Muscle layer of colon (tissue), 2 donors: ENCODE results near the gene LUM.
"Not testable (repeated sequence)": the region's sequence is repeated elsewhere in the genome, so short reads cannot be mapped to it uniquely, and the experiment has no call there.

ENCODE experiments used
- H3K27ac ChIP-seq: one replicate; pipeline ENCODE4 v1.7.0; 2013; ENCODE audit warnings: low read depth, mild to moderate bottlenecking, low read length, moderate library complexity
- H3K27me3 ChIP-seq, 2 donors: one replicate each; pipeline ENCODE4 v1.7.0; 2013; ENCODE audit warnings: low read length in 2 of 2, mild to moderate bottlenecking in 2 of 2; ENCODE audit not compliant: insufficient read depth in 2 of 2, control insufficient read depth in 1 of 2
- H3K36me3 ChIP-seq: one replicate; pipeline ENCODE4 v1.7.0; 2013; ENCODE audit warnings: mild to moderate bottlenecking, low read length; ENCODE audit not compliant: insufficient read depth
- H3K4me1 ChIP-seq: one replicate; pipeline ENCODE4 v1.7.0; 2013; ENCODE audit warnings: mild to moderate bottlenecking, low read length; ENCODE audit not compliant: insufficient read depth
- H3K4me3 ChIP-seq, 2 donors: one replicate each; pipeline ENCODE4 v1.7.0; 2013; ENCODE audit warnings: low read length in 2 of 2, low read depth in 1 of 2, mild to moderate bottlenecking in 1 of 2, moderate library complexity in 1 of 2
- H3K9ac ChIP-seq: one replicate; pipeline ENCODE4 v1.7.0; 2013; ENCODE audit warnings: low read length
- H3K9me3 ChIP-seq: one replicate; pipeline ENCODE4 v1.7.0; 2013; ENCODE audit warnings: mild to moderate bottlenecking, low read length
- donor health status: abdominal sarcoma.
- donor health status: Adenocarcinoma of cecum.

Gene LUM

GRCh38 chr12:91094957-91095356 lies 16.3 kb downstream of the LUM start:
- no peak overlapping the region for H3K27ac ChIP-seq
- no peaks in the 10 kb centered on the region for H3K36me3 ChIP-seq
- H3K9me3 ChIP-seq: no peaks in the 10 kb centered on the region
- H3K9ac ChIP-seq: no peak overlapping the region
- H3K27me3 ChIP-seq: no peaks in the 10 kb centered on the region
- H3K4me3 ChIP-seq: no peak overlapping the region
- peaks cover 6% of the 10 kb centered on the region for H3K4me1 ChIP-seq

- H3K9me3 ChIP-seq: no peaks in the 10 kb centered on the region
- no peaks in the 10 kb centered on the region for H3K27me3 ChIP-seq
- no peaks in the 10 kb centered on the region for H3K36me3 ChIP-seq
- no peak overlapping the region for H3K4me3 ChIP-seq
- no peak overlapping the region for H3K9ac ChIP-seq
- peaks cover 4% of the 10 kb centered on the region for H3K4me1 ChIP-seq
- H3K27ac ChIP-seq: no peak overlapping the region
Measured at GRCh38 chr12:91094032-91094662, 17.1 kb downstream of the LUM start.

- Histone ChIP-seq H3K27me3 (no peaks in the 10 kb centered on the region), H3K4me3 (no peak overlapping the region)
Measured at GRCh38 chr12:91093341-91093740, 18.0 kb downstream of the LUM start.

GRCh38 chr12:91091916-91092715 lies 19.2 kb downstream of the LUM start:
- Histone ChIP-seq H3K9ac (no peak overlapping the region), H3K9me3 (no peaks in the 10 kb centered on the region), H3K27me3 (no peaks in the 10 kb centered on the region), H3K4me3 (no peak overlapping the region), H3K4me1 (no peaks in the 10 kb centered on the region), H3K36me3 (no peaks in the 10 kb centered on the region), H3K27ac (no peak overlapping the region)

More at GRCh38 chr12:91093341-91093740, 18.0 kb downstream of the LUM start:
- H3K36me3 ChIP-seq: no peaks in the 10 kb centered on the region
- no peak overlapping the region for H3K9ac ChIP-seq
- H3K27ac ChIP-seq: no peak overlapping the region
- H3K9me3 ChIP-seq: no peaks in the 10 kb centered on the region
- no peaks in the 10 kb centered on the region for H3K4me1 ChIP-seq

- H3K36me3 ChIP-seq, H3K4me3 ChIP-seq, H3K27ac ChIP-seq, H3K27me3 ChIP-seq, H3K9ac ChIP-seq, H3K9me3 ChIP-seq, H3K4me1 ChIP-seq: not testable (repeated sequence)
Measured at GRCh38 chr12:91089953-91090352, 21.3 kb downstream of the LUM start.

- Histone ChIP-seq H3K27ac (no peak overlapping the region), H3K27me3 (no peaks in the 10 kb centered on the region), H3K9me3 (no peaks in the 10 kb centered on the region), H3K4me1 (peaks cover 2% of the 10 kb centered on the region), H3K36me3 (no peaks in the 10 kb centered on the region), H3K4me3 (no peak overlapping the region), H3K9ac (no peak overlapping the region)
Measured at GRCh38 chr12:91080041-91080440, 31.3 kb downstream of the LUM start.

GRCh38 chr12:91078501-91078900 lies 32.8 kb downstream of the LUM start:
- Histone ChIP-seq H3K9ac (no peak overlapping the region), H3K27me3 (no peaks in the 10 kb centered on the region), H3K4me3 (no peak overlapping the region), H3K27ac (no peak overlapping the region), H3K36me3 (no peaks in the 10 kb centered on the region), H3K4me1 (peaks cover 6% of the 10 kb centered on the region), H3K9me3 (no peaks in the 10 kb centered on the region)

- Histone ChIP-seq H3K36me3 (no peaks in the 10 kb centered on the region), H3K27me3 (no peaks in the 10 kb centered on the region), H3K4me3 (no peak overlapping the region), H3K9ac (no peak overlapping the region), H3K4me1 (peaks cover 6% of the 10 kb centered on the region), H3K27ac (no peak overlapping the region), H3K9me3 (no peaks in the 10 kb centered on the region)
Measured at GRCh38 chr12:91077228-91077954, 33.9 kb downstream of the LUM start.

- H3K4me3 ChIP-seq: no peak overlapping the region
- no peak overlapping the region for H3K27ac ChIP-seq
- H3K9me3 ChIP-seq: no peaks in the 10 kb centered on the region
- H3K9ac ChIP-seq: no peak overlapping the region
- H3K36me3 ChIP-seq: no peaks in the 10 kb centered on the region
- H3K4me1 ChIP-seq: peaks cover 6% of the 10 kb centered on the region
- no peaks in the 10 kb centered on the region for H3K27me3 ChIP-seq
Measured at GRCh38 chr12:91074851-91075250, 36.4 kb downstream of the LUM start.

GRCh38 chr12:91074154-91074709 lies 37.1 kb downstream of the LUM start:
- H3K9me3 ChIP-seq: no peaks in the 10 kb centered on the region
- no peak overlapping the region for H3K9ac ChIP-seq
- peaks cover 6% of the 10 kb centered on the region for H3K4me1 ChIP-seq
- H3K36me3 ChIP-seq: no peaks in the 10 kb centered on the region
- no peak overlapping the region for H3K27ac ChIP-seq
- H3K4me3 ChIP-seq: no peak overlapping the region
- H3K27me3 ChIP-seq: no peaks in the 10 kb centered on the region

- Histone ChIP-seq H3K4me3 (no peak overlapping the region), H3K36me3 (no peaks in the 10 kb centered on the region), H3K27ac (no peak overlapping the region), H3K4me1 (peaks cover 6% of the 10 kb centered on the region), H3K27me3 (no peaks in the 10 kb centered on the region), H3K9me3 (no peaks in the 10 kb centered on the region), H3K9ac (no peak overlapping the region)
Measured at GRCh38 chr12:91073426-91073825, 37.9 kb downstream of the LUM start.
